Gastroesophageal sphincter (tissue), 3 donors: ENCODE data around the gene DZIP3.

ENCODE experiments used
- CTCF ChIP-seq, 4 experiments: fragments of 200-600 bp in 2 of 4; fragments of 450-650 bp in 2 of 4; sonication (generic) in 1 of 4; IDR thresholded peaks; one replicate each; pipeline ENCODE4 v1.5.1; 2017 to 2019; ENCODE audit warnings: antibody characterized with exemption in 4 of 4, mild to moderate bottlenecking in 2 of 4, moderate library complexity in 2 of 4
- POLR2A ChIP-seq, 2 donors: fragments of 450-650 bp; IDR thresholded peaks; one replicate each; pipeline ENCODE4 v1.6.1; 2017; ENCODE audit warnings: antibody characterized with exemption in 2 of 2, mild to moderate bottlenecking in 2 of 2, moderate library complexity in 1 of 2

GRCh38 chr3:108552267-108553159 lies 37.0 kb upstream of the DZIP3 start:
- peak; percentile 38 to 62 (median 50) for TF ChIP-seq CTCF (IDR thresholded peaks at IDR 0.05)
- no peak for TF ChIP-seq POLR2A (IDR thresholded peaks at IDR 0.05)
